Neural cell (in vitro differentiated cells): ENCODE measurements around the gene SLC6A18. TPM values are rescaled to one million over a fixed set of nuclear protein-coding genes. Genes with fewer than 3 reads are reported as not detected.

ENCODE experiments used
- H2AFZ ChIP-seq: fragments of 200-600, 300-800 bp; sonication (generic), shearing (Covaris generic); 2 replicates; pipeline ENCODE4 v1.6.0; 2014; ENCODE audit warnings: low read depth, mild to moderate bottlenecking, antibody characterized with exemption, low read length, moderate library complexity
- H3F3A ChIP-seq: fragments of 200-600 bp; shearing (Covaris generic); 2 replicates; pipeline ENCODE4 v1.6.1; 2016; ENCODE audit warnings: mild to moderate bottlenecking, moderate library complexity, mixed read lengths, antibody characterized with exemption, low read length; ENCODE audit not compliant: insufficient read depth, poor library complexity, severe bottlenecking
- H3K27ac ChIP-seq: fragments of 200-600, 300-800 bp; sonication (generic), shearing (Covaris generic); 2 replicates; pipeline ENCODE4 v1.5.1; 2014; ENCODE audit warnings: mild to moderate bottlenecking, low read length, moderate library complexity
- H3K27me3 ChIP-seq: fragments of 300-800, 200-600 bp; sonication (generic), shearing (Covaris generic); 2 replicates; pipeline ENCODE4 v1.6.0; 2014; ENCODE audit warnings: mild to moderate bottlenecking, low read depth, low read length, moderate library complexity; ENCODE audit not compliant: insufficient read depth
- H3K36me3 ChIP-seq: fragments of 300-800, 200-600 bp; sonication (generic), shearing (Covaris generic); 2 replicates; pipeline ENCODE4 v1.5.1; 2014; ENCODE audit warnings: mild to moderate bottlenecking, antibody characterized with exemption, low read length, moderate library complexity; ENCODE audit not compliant: insufficient read depth
- H3K4me2 ChIP-seq: fragments of 300-800, 200-600 bp; sonication (generic), shearing (Covaris generic); 2 replicates; pipeline ENCODE4 v1.6.0; 2014; ENCODE audit warnings: mild to moderate bottlenecking, low read length
- H3K4me3 ChIP-seq: fragments of 300-800, 200-600 bp; sonication (generic), shearing (Covaris generic); 2 replicates; pipeline ENCODE4 v1.5.1; 2014; ENCODE audit warnings: mild to moderate bottlenecking, low read length, moderate library complexity
- H3K79me2 ChIP-seq: fragments of 200-600 bp; shearing (Covaris generic); replicated peaks from 2 replicates; pipeline ENCODE4 v1.6.0; 2014; ENCODE audit warnings: mild to moderate bottlenecking, low read length, moderate library complexity; ENCODE audit not compliant: insufficient read depth
- H3K9ac ChIP-seq: fragments of 300-800, 200-600 bp; sonication (generic), shearing (Covaris generic); 2 replicates; pipeline ENCODE4 v1.6.1; 2016; ENCODE audit warnings: mild to moderate bottlenecking, low read length, mixed read lengths
- H3K9me2 ChIP-seq: fragments of 200-600 bp; shearing (Covaris generic); 2 replicates; pipeline ENCODE4 v1.6.1; 2016; ENCODE audit warnings: mild to moderate bottlenecking, low read length, mixed read lengths; ENCODE audit not compliant: insufficient read depth
- H3K9me3 ChIP-seq: fragments of 200-600, 300-800 bp; sonication (generic), shearing (Covaris generic); 2 replicates; pipeline ENCODE4 v1.6.1; 2016; ENCODE audit warnings: mild to moderate bottlenecking, mixed run types, low read length, moderate library complexity, mixed read lengths
- H4K20me1 ChIP-seq: fragments of 200-600 bp; shearing (Covaris generic); 2 replicates; pipeline ENCODE4 v1.6.1; 2016; ENCODE audit warnings: mild to moderate bottlenecking, mixed run types; ENCODE audit not compliant: insufficient read depth
- CTCF ChIP-seq: fragments of 450-650 bp; IDR thresholded peaks from 2 replicates; pipeline ENCODE4 v1.5.1; 2014; ENCODE audit warnings: antibody characterized with exemption, mild to moderate bottlenecking, moderate library complexity; ENCODE audit not compliant: poor library complexity, severe bottlenecking
- EP300 ChIP-seq: fragments of 450-650 bp; conservative IDR thresholded peaks from 2 replicates; pipeline ENCODE4 v1.6.1; 2014; ENCODE audit warnings: antibody characterized with exemption, mild to moderate bottlenecking, moderate library complexity; ENCODE audit not compliant: poor library complexity, severe bottlenecking
- EZH2 ChIP-seq: fragments of 200-600, 300-800 bp; shearing (Covaris generic), sonication (generic); IDR thresholded peaks from 2 replicates; pipeline ENCODE4 v1.6.1; 2014; ENCODE audit warnings: antibody characterized with exemption, low read length, borderline replicate concordance, mild to moderate bottlenecking; ENCODE audit not compliant: insufficient read depth, poor library complexity, severe bottlenecking
- MXI1 ChIP-seq: fragments of 450-650 bp; conservative IDR thresholded peaks from 2 replicates; pipeline ENCODE4 v1.6.1; 2014; ENCODE audit warnings: antibody characterized with exemption, mild to moderate bottlenecking; ENCODE audit not compliant: poor library complexity, severe bottlenecking
- POLR2AphosphoS5 ChIP-seq: IDR thresholded peaks from 2 replicates; pipeline ENCODE4 v1.6.1; 2012
- RAD21 ChIP-seq: fragments of 450-650 bp; conservative IDR thresholded peaks from 2 replicates; pipeline ENCODE4 v1.6.1; 2014; ENCODE audit warnings: antibody characterized with exemption, mild to moderate bottlenecking, moderate library complexity
- REST ChIP-seq: IDR thresholded peaks from 2 replicates; pipeline ENCODE4 v1.6.1; 2012; ENCODE audit warnings: borderline replicate concordance
- SMC3 ChIP-seq: fragments of 450-650 bp; conservative IDR thresholded peaks from 2 replicates; pipeline ENCODE4 v1.6.1; 2014; ENCODE audit warnings: antibody characterized with exemption, mild to moderate bottlenecking, moderate library complexity; ENCODE audit not compliant: poor library complexity
- TAF1 ChIP-seq: IDR thresholded peaks from 2 replicates; pipeline ENCODE4 v1.6.1; 2012; ENCODE audit warnings: low read depth
- polyA plus RNA-seq: library from polyadenylated mRNA; depleted of rRNA; stranded (reverse); fragments of >200 nt; gene quantifications from 2 replicates; pipeline ENCODE4 v1.2.3, GENCODE V29; 2014

SLC6A18 gene
- polyA plus RNA-seq, 1 donor from 2014 or later, result not detected

- TF ChIP-seq MXI1 (no peak), SMC3 (no peak), EP300 (no peak), TAF1 (no peak), CTCF (no peak), EZH2 (no peak), RAD21 (no peak), REST (no peak), POLR2AphosphoS5 (no peak)
- no peak overlapping the region for H3K4me2 ChIP-seq
- no peaks in the 10 kb centered on the region for H3K36me3 ChIP-seq
- no peaks in the 10 kb centered on the region for H4K20me1 ChIP-seq
- H2AFZ ChIP-seq, result no peak overlapping the region
- H3K9me3 ChIP-seq, result no peaks in the 10 kb centered on the region
- H3K9ac ChIP-seq, result no peak overlapping the region
- no peaks in the 10 kb centered on the region for H3K27me3 ChIP-seq
- H3K79me2 ChIP-seq, result no peaks in the 10 kb centered on the region
- H3F3A ChIP-seq, result no peaks in the 10 kb centered on the region
- H3K9me2 ChIP-seq, result no peaks in the 10 kb centered on the region
- H3K4me3 ChIP-seq, result no peak overlapping the region
- no peak overlapping the region for H3K27ac ChIP-seq
Observed at GRCh38 chr5:1219098-1219767, 5.9 kb upstream of the SLC6A18 start.

- Histone ChIP-seq H3K4me2 (no peak overlapping the region), H3K9ac (no peak overlapping the region), H4K20me1 (no peaks in the 10 kb centered on the region), H3K27me3 (no peaks in the 10 kb centered on the region), H3K4me3 (no peak overlapping the region), H3K27ac (no peak overlapping the region), H3K9me3 (no peaks in the 10 kb centered on the region), H3F3A (no peaks in the 10 kb centered on the region), H3K36me3 (no peaks in the 10 kb centered on the region), H3K9me2 (no peaks in the 10 kb centered on the region), H3K79me2 (no peaks in the 10 kb centered on the region), H2AFZ (no peak overlapping the region)
- no peak for TF ChIP-seq CTCF
- no peak for TF ChIP-seq RAD21
- no peak for TF ChIP-seq TAF1
- no peak for TF ChIP-seq EP300
- TF ChIP-seq POLR2AphosphoS5, result no peak
- no peak for TF ChIP-seq MXI1
- no peak for TF ChIP-seq EZH2
- TF ChIP-seq REST, result no peak
- no peak for TF ChIP-seq SMC3
Observed at GRCh38 chr5:1219768-1220100, 5.4 kb upstream of the SLC6A18 start.
